H4 (cell line): ENCODE measurements around the gene PCBD2. TPM values are rescaled to one million over a fixed set of nuclear protein-coding genes. Genes with fewer than 3 reads are reported as not detected.
"Not testable (repeated sequence)": the region's sequence is repeated elsewhere in the genome, so short reads cannot be mapped to it uniquely, and the experiment has no call there.

Experiments
- DNase-seq: peaks from one replicate; pipeline ENCODE4 v3.0.0-alpha.2; 2015; ENCODE audit warnings: low spot score
- total RNA-seq: library from RNA; depleted of rRNA; stranded (reverse); fragments of >200 nt; shearing (Covaris generic); gene quantifications from 2 replicates; pipeline ENCODE4 v1.2.3, GENCODE V29; 2014

Gene PCBD2
- total RNA-seq, 1 experiment from 2014 or later, result 9.9 TPM

DNA sequence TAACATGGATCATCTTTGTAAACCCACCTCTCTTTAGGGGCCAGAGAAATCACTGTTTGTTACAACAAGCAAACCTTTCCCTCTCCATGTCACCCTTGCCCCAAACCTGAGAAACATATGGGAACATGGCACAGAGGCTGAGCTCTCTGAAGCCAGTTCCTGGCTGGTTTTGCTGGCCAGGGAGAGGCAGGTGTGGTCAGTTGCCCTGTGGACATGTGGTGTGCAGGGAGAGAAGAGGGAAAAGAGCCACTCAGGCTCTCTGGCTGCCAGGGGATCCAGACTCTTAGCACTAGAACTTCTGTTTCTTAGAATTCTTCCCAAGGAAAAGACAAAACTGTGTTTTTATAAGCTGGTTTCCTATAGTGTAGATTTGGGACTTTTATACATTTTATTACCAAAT is 58.2 kb downstream of the PCBD2 start:
- DNase-seq, result no peak

DNA sequence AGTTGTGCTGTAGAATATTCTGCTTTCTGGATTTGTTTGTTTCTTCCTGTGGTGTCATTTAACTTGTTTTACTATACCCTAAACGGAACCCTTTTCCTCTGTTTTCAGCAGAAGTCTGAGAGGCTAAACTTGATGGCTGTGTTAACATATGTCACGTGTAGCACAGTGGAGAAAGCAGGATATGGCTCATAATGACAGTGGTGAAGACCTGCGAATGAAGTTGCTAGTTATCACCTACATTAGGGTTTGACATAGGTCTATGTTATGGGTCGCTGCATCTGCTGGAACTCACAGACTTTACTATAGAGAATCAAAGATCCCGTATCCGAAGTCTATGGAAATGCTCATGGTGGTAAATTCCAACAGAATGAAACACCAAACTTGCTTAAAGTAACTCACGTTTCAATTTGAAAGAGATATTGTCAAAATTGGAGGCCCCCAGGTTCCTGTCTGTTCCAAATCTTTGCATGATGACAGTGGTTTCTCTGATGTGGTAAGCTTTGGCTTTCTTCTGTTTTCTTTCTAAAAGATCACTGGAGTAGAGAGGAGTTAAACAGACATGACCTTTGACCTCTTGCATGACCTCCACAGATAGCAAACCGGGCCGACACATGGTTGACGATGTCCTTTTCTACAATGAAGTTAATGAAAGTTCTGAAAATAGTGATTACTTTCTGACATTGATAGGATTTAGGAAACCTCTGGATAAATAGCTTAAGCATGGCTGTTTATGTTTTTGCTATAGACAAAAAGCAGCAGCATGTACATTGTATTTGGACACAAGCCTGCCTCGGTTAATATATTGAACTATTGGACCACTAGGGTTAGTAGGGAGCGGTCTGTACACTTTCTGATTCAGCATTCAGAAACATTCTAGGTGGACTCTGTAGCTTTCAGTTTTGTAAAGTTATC is 59.7 kb downstream of the PCBD2 start:
- DNase-seq, result no peak

GRCh38 chr5:134965271-134965825 is 60.4 kb downstream of the PCBD2 start:
- DNase-seq, result no peak

DNA sequence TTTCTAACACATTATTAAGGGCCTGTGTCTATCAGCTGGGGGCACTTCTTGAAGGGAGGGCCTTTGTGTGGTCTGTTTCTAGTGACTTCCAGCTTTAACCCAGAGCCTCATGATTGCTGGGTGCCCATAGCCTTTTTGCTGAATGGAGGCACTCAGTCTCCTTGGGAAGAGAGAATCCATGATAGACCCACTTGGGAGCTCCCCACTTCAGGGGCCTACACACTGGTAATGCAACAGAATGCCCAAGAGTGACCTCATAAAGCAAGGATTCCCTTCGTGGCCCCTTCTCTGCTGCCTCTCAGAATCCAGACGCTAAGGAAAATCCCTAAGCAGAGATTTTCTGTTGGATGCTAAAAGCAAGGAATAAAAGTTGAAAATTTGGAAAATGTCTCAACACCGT is 62.7 kb downstream of the PCBD2 start, which contains the start of gene CATSPER3:
Gene CATSPER3 (plus strand): TSS at position 301 of the 400 bp plus-strand sequence. CDS start 85 bp downstream, at position 386.
- DNase-seq, result no peak

GRCh38 chr5:134968055-134968454 is 63.1 kb downstream of the PCBD2 start:
- no peak for DNase-seq

DNA sequence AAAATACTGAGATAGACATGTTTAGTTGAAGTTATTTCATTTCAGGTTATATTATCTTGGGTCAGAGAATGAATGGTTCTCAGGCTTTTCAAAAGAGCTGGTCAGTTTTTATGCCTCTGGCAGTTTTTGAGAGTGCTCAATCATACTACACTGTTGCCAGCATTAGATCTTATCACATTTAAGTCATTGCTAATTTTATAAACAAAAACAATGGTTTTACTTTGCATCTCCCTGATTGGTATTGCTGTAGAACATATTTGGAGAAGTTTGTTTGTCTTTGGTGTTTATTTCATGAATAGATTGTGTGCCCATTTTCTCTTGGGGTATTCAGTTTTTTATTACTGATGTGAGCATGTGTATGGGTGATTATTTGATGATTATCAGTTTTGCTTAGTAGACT is 64.2 kb downstream of the PCBD2 start:
- DNase-seq, result no peak

GRCh38 chr5:134975078-134975715 is 70.3 kb downstream of the PCBD2 start:
- DNase-seq, result no peak

DNA sequence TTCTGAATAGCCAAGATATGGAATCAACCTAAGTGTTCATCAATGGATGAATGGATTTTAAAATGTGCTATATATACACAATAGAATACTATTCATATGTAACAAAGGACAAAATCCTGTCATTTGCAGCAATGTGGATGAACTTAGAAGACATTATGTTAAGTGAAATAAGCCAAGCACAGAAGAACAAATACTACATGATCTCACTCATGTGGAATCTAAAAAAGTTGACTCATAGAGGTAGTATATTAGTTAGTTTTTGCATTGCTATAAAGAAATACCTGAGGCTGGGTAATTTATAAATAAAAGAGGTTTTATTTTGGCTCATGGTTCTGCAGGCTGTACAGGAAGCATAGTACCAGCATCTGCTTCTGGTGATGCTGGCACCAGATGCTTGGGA is 70.9 kb downstream of the PCBD2 start:
- DNase-seq, result no peak

DNA sequence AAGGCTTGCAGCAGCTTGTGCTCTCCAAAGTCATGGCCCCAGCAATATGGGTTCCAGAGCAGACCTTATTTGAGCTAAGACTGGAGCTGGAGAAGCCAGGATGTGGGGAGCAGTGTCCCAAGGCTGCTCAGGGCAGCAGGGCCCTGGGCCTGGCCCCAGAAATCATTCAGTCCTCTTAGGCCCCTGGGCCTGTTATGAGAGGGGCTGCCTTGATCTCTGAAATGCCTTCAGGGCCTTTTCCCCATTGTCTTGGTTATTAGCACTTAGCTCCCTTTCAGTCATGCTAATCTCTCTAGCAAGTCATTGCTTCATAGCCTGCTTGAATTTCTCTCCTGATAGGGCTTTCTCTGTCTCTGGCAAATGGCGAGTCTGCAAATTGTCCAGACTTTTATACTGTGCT is 71.9 kb downstream of the PCBD2 start:
- DNase-seq, result no peak

- no peak for DNase-seq
Observed at GRCh38 chr5:134979416-134979815, 74.5 kb downstream of the PCBD2 start.

- DNase-seq, result no peak
Observed at GRCh38 chr5:134982230-134982629, 77.3 kb downstream of the PCBD2 start.

DNA sequence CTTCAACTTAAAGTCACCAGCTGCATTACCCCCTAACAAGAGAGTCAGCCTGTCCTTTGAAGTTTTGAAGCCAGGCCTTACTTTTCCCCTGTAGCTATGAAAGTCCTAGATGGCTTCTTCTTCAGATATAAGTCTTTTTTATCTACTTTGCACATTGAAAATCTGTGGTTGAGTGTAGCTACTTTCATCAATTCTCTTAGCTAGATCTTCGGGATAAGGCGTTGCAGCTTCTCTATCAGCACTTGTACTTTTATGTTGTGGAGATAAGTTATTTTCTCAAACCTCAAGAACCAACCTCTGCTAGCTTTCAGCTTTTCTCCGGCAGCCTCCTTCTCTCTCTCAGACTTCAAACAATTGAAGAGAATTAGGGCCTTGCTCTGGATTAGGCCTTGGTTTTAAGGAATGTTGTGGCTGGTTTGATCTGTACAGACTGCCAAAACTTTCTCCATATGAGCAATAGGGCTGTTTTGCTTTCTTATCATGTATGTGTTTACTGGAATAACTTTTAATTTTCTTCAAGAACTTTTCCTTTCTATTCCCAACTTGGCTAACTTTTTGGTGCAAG is 84.4 kb downstream of the PCBD2 start:
- DNase-seq, result no peak

DNA sequence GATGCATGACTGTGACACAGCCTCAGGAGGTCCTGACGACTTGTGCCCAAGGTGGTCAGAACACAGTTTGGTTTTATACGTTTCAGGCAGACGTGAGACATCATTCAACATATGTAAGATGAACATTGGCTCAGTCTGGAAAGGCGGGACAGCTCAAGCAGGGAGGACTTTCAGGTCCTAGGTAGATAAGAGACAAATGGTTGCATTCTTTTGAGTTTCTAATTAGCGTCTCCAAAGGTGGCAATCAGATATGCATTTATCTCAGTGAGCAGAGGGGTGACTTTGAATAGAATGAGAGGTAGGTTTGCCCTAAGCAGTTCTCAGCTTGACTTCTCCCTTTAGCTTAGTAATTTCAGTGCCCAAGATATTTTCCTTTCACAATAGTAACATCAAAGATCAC is 85.3 kb downstream of the PCBD2 start:
- not testable (repeated sequence) for DNase-seq

- DNase-seq, result no peak
Observed at GRCh38 chr5:134992148-134992547, 87.2 kb downstream of the PCBD2 start.

DNA sequence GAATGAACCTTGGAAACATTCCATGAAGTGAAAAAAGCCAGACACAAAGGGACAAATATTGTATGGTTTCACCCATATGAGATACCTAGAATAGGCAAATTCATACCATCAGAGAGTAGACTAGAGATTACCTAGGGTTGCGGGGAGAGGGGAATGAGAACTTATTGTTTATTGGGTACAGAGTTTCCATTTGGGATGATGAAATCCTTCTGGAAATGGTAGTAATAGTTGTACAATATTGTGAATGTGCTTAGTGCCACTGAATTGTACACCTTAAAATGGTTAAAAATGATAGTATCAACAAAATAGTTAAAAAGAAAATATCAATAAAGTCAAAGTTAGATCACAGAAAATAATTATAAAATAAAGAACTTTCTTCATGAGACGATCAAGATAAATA is 88.2 kb downstream of the PCBD2 start:
- DNase-seq, result no peak

DNA sequence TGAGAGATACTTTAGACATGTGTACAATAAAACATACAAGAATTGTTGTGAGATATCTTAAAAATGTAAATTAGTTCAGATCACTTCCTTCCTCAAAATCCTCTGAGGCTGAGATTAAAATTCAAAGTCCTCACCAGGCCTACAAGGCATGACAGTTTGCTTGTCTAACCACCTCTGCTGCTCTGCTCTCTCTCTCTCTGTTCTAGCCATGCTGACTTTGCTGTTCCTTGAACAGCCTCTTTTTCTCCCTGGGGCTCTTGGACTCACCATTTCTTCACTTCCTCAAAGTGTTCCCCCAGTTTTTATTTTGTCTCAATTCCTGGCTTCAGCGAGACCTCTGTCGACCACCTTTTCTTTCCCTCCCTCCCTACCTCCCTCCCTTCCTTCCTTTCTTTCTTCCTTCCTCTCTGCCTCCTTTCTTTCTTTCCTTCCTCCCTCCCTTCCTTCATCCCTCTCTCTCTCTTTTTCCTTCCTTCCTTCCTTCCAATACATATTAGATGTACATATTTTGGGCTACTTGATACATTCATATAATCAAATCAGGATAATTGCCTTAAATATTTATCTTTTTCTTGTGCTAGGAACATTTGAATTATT is 89.7 kb downstream of the PCBD2 start:
- no peak for DNase-seq

- DNase-seq, result no peak
Observed at GRCh38 chr5:134995850-134996402, 91.0 kb downstream of the PCBD2 start.

GRCh38 chr5:134997015-134997414 is 92.1 kb downstream of the PCBD2 start:
- DNase-seq, result no peak

- not testable (repeated sequence) for DNase-seq
Observed at GRCh38 chr5:134998068-134998467, 93.1 kb downstream of the PCBD2 start.

DNA sequence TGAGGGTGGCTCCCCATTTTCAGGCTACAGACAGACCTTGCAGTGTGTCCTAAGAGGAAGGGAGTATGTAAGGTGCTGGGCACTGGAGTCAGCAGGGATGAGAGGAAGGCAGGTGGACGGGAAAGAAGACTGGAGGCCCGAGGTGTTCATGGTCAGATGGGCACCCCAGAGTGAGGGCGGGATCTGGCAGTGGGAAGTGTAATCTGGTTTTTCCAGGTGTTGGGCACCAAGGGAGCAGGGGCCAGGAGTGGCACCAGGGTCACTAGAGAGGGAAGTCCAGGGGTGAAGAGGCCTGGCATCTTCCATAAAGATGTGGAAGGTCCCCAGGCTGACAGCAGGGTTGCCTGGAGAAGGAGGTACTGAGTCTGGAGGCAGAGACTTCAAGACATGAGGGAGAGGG is 99.4 kb downstream of the PCBD2 start:
- no peak for DNase-seq

DNA sequence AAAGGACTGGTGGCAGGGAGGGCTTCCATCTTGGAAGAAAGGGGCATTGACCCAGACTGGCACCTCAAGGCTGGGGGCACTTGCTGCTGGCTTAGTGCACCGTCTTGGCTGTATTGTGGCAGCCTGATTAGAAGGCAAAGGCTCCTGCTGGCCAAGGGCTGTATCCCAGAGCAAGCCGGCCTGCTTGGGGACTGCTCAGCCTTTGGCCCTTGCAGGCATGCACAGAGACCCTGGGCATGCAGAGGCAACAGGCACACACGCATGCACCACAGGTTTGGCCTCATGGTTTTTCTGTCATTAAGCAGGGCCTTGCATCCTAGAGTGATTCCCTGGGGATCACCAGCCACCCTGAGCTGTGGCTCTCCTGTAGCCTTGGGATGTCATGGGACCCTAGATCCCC is 100.1 kb downstream of the PCBD2 start:
- DNase-seq, result no peak

DNA sequence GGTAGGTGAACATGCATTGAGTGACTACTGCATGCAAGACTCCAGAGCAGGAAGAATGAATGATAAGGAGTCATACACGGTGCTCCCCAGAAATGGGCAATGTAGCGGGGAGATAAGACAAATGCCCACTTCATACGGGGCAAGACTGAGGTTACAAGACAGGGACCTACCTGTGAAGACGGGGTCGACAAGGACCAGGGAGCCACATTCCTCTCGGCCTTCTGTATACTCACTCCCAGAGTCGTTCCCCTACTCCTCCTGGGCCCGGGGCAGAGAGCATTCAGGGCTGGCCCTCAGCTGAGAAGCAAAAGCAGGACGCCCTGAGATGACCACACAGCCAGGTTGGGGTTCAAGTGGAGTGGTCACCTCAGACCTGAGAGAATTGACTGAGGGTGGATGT is 102.4 kb downstream of the PCBD2 start:
- DNase-seq, result no peak
